Loucy (cell line): Measurements from ENCODE around the gene CNTNAP2.

Experiments used
- CTCF ChIP-seq: fragments of 200-600 bp; sonication (generic); conservative IDR thresholded peaks from 2 replicates; pipeline ENCODE4 v1.5.1; 2014; ENCODE audit warnings: mild to moderate bottlenecking, antibody characterized with exemption, low read length
- EZH2phosphoT487 ChIP-seq: fragments of 200-600 bp; IDR thresholded peaks from 2 replicates; pipeline ENCODE4 v1.6.1; 2018; ENCODE audit warnings: antibody characterized with exemption, mild to moderate bottlenecking, moderate library complexity, borderline replicate concordance

- no peak for TF ChIP-seq CTCF
- TF ChIP-seq EZH2phosphoT487 = no peak
Measured at GRCh38 chr7:147023440-147023839, 906.8 kb downstream of the CNTNAP2 start.
